Osteoblast (primary cell): ENCODE measurements around the gene SHISA2. TPM values are rescaled to one million over a fixed set of nuclear protein-coding genes. Genes with fewer than 3 reads are reported as not detected.

Source experiments
- DNase-seq: peaks from one replicate; pipeline ENCODE4 v3.0.0; 2011; ENCODE audit warnings: low spot score, mixed read lengths; ENCODE audit not compliant: insufficient read length; ENCODE audit errors: missing footprints
- H2AFZ ChIP-seq: 2 replicates; pipeline ENCODE4 v1.6.0; 2011; ENCODE audit warnings: mild to moderate bottlenecking, low read length
- H3K27ac ChIP-seq: 2 replicates; pipeline ENCODE4 v1.5.1; 2011; ENCODE audit warnings: mild to moderate bottlenecking, low read depth, low read length, moderate library complexity
- H3K27me3 ChIP-seq: 2 replicates; pipeline ENCODE4 v1.6.0; 2012; ENCODE audit warnings: mild to moderate bottlenecking, control low read depth, inconsistent platforms, low read length, moderate library complexity; ENCODE audit not compliant: insufficient read depth
- H3K36me3 ChIP-seq: 2 replicates; pipeline ENCODE4 v1.5.1; 2011; ENCODE audit warnings: mild to moderate bottlenecking, low read length, control low read depth, moderate library complexity; ENCODE audit not compliant: insufficient read depth
- H3K4me1 ChIP-seq: 2 replicates; pipeline ENCODE4 v1.5.1; 2011; ENCODE audit warnings: mild to moderate bottlenecking, low read length, control low read depth, moderate library complexity; ENCODE audit not compliant: insufficient read depth
- H3K4me2 ChIP-seq: 2 replicates; pipeline ENCODE4 v1.6.0; 2011; ENCODE audit warnings: mild to moderate bottlenecking, low read length; ENCODE audit not compliant: insufficient read depth
- H3K4me3 ChIP-seq: fragments of 200-600 bp; sonication (generic); 3 replicates; pipeline ENCODE4 v1.5.1; 2012; ENCODE audit warnings: mild to moderate bottlenecking, low read length, inconsistent platforms; ENCODE audit not compliant: insufficient read depth
- H3K79me2 ChIP-seq: 2 replicates; pipeline ENCODE4 v1.6.0; 2012; ENCODE audit warnings: mild to moderate bottlenecking, low read length, control low read depth, inconsistent platforms; ENCODE audit not compliant: insufficient read depth
- H3K9me3 ChIP-seq: 2 replicates; pipeline ENCODE4 v1.5.1; 2011; ENCODE audit warnings: low read depth, low read length, control low read depth
- H4K20me1 ChIP-seq: 2 replicates; pipeline ENCODE4 v1.6.0; 2012; ENCODE audit warnings: mild to moderate bottlenecking, low read length, control low read depth; ENCODE audit not compliant: insufficient read depth
- total RNA-seq: library from RNA; depleted of rRNA; stranded (reverse); fragments of >200 nt; gene quantifications from 2 replicates; pipeline ENCODE4 v1.2.3, GENCODE V29; 2012
- TF ChIP-seq, protein P1 (sequence below): IDR thresholded peaks from 2 replicates; pipeline ENCODE4 v1.5.1; 2011; ENCODE audit warnings: mild to moderate bottlenecking, low read depth, low read length, moderate library complexity; ENCODE audit errors: extremely low read depth

The SHISA2 gene
- total RNA-seq, 1 donor: 4.3 TPM

- H3K79me2 ChIP-seq: no peaks in the 10 kb centered on the region
- no peaks in the 10 kb centered on the region for H3K4me1 ChIP-seq
- H4K20me1 ChIP-seq: no peaks in the 10 kb centered on the region
- H3K9me3 ChIP-seq: no peaks in the 10 kb centered on the region
- H3K27me3 ChIP-seq: no peaks in the 10 kb centered on the region
- no peaks in the 10 kb centered on the region for H3K36me3 ChIP-seq
- no peak overlapping the region for H3K27ac ChIP-seq
- TF ChIP-seq, protein P1, sequence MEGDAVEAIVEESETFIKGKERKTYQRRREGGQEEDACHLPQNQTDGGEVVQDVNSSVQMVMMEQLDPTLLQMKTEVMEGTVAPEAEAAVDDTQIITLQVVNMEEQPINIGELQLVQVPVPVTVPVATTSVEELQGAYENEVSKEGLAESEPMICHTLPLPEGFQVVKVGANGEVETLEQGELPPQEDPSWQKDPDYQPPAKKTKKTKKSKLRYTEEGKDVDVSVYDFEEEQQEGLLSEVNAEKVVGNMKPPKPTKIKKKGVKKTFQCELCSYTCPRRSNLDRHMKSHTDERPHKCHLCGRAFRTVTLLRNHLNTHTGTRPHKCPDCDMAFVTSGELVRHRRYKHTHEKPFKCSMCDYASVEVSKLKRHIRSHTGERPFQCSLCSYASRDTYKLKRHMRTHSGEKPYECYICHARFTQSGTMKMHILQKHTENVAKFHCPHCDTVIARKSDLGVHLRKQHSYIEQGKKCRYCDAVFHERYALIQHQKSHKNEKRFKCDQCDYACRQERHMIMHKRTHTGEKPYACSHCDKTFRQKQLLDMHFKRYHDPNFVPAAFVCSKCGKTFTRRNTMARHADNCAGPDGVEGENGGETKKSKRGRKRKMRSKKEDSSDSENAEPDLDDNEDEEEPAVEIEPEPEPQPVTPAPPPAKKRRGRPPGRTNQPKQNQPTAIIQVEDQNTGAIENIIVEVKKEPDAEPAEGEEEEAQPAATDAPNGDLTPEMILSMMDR: no peak
- no peak for DNase-seq
- no peak overlapping the region for H3K4me3 ChIP-seq
- no peak overlapping the region for H2AFZ ChIP-seq
- H3K4me2 ChIP-seq: no peak overlapping the region
These were observed 15.4 kb downstream of the SHISA2 start for GRCh38 chr13:26036383-26036782.

DNA sequence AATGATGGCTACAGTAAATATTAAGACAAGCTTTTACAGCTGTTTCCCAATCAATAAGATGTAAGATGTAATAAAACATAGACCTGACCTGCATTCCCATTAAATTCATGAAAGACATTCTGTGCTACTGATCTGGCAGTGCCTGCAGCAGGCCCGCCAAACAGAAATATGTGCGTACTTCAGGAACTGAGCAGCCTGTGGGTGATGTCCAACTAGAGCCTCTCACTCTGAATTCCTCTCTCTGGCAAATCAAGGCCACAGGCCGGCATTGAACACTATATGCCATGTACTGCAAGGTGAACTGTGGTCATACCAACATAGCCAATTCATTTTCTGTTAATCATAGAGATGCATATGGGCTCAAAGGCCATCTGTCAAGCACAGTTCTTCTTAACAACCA, 17.8 kb downstream of the SHISA2 start:
- no peak overlapping the region for H3K4me3 ChIP-seq
- H3K79me2 ChIP-seq: no peaks in the 10 kb centered on the region
- DNase-seq: no peak
- no peaks in the 10 kb centered on the region for H3K9me3 ChIP-seq
- no peaks in the 10 kb centered on the region for H3K4me1 ChIP-seq
- no peak overlapping the region for H3K27ac ChIP-seq
- TF ChIP-seq, protein P1: no peak
- no peaks in the 10 kb centered on the region for H3K27me3 ChIP-seq
- H3K4me2 ChIP-seq: no peak overlapping the region
- H4K20me1 ChIP-seq: no peaks in the 10 kb centered on the region
- no peak overlapping the region for H2AFZ ChIP-seq
- no peaks in the 10 kb centered on the region for H3K36me3 ChIP-seq

DNA sequence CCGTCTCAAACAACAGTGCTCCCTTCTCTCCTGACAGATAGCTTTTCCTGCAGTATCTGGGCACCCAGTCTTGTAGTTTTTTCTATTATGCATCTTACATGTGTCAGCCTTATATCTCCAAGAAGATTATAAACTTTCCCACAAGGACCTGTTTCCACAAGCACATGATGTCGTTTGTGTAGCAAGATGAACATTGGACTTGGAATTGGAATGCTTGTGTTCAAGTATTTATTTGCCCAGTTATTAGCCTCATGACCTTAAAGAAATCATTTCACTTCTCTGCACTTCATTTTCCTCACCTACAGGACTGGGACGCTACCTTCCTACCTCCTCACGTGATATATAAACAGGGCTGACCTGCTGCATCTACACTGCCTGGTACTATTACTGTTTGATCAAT, 21.5 kb downstream of the SHISA2 start:
- Histone ChIP-seq H3K36me3 (no peaks in the 10 kb centered on the region), H3K79me2 (no peaks in the 10 kb centered on the region), H3K9me3 (no peaks in the 10 kb centered on the region), H2AFZ (no peak overlapping the region), H3K4me1 (no peaks in the 10 kb centered on the region), H4K20me1 (no peaks in the 10 kb centered on the region), H3K4me2 (no peak overlapping the region), H3K27ac (no peak overlapping the region), H3K4me3 (no peak overlapping the region), H3K27me3 (no peaks in the 10 kb centered on the region)
- TF ChIP-seq, protein P1: no peak
- DNase-seq: no peak

DNA sequence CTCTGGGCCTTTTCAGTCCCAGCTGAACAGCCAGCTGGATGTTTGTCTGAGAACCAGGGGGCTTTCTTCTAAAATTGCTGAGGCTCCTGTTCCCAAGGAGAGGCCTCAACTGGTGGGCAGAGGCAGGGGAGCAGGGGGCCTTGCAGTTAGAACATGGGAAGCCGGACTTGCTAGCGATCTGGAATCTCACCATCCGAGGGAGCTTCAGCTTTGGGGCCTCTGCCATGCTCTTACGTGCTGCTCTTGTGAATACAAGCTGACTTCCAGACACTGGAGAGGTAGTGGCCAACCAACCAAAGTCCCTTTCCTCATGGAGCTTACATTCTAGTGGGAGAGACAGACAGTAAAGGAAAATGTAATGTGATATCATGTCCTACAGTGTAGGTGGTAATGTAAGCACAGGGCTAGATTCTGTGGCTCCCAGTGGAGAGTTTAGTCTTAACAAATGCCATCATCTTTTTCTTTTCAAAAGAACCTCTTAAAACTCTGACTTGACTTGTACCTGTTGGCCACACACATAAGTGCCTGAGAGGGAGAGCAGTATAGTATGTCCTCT, 22.2 kb downstream of the SHISA2 start:
- H2AFZ ChIP-seq: no peak overlapping the region
- no peak for DNase-seq
- H3K4me2 ChIP-seq: no peak overlapping the region
- H3K36me3 ChIP-seq: no peaks in the 10 kb centered on the region
- no peaks in the 10 kb centered on the region for H3K27me3 ChIP-seq
- no peak overlapping the region for H3K27ac ChIP-seq
- H4K20me1 ChIP-seq: no peaks in the 10 kb centered on the region
- H3K4me1 ChIP-seq: no peaks in the 10 kb centered on the region
- no peaks in the 10 kb centered on the region for H3K9me3 ChIP-seq
- H3K79me2 ChIP-seq: no peaks in the 10 kb centered on the region
- TF ChIP-seq, protein P1: no peak
- no peak overlapping the region for H3K4me3 ChIP-seq
